HL-60 (cell line): ENCODE data around the gene PSTK.

Source experiments
- DNase-seq, 2 experiments: peaks; one replicate each; pipeline ENCODE4 v3.0.0-alpha.2; 2010 to 2020; ENCODE audit warnings: low read depth in 1 of 2, low spot score in 1 of 2
- H3K27ac ChIP-seq: fragments of 250-450 bp; sonication (Bioruptor Pico); replicated peaks from 2 replicates; pipeline ENCODE4 v1.5.1; 2020; ENCODE audit warnings: mild to moderate bottlenecking, moderate library complexity
- H3K27me3 ChIP-seq: fragments of 250-450 bp; sonication (Bioruptor Pico); 2 replicates; pipeline ENCODE4 v1.5.1; 2021; ENCODE audit warnings: mild to moderate bottlenecking, moderate library complexity; ENCODE audit not compliant: insufficient read depth, poor library complexity, severe bottlenecking
- H3K4me3 ChIP-seq: replicated peaks from 2 replicates; pipeline ENCODE4 v1.5.1; 2011; ENCODE audit warnings: mild to moderate bottlenecking, control low read depth, low read length; ENCODE audit not compliant: insufficient read depth
- CTCF ChIP-seq: IDR thresholded peaks from one replicate; pipeline ENCODE4 v1.5.1; 2011; ENCODE audit warnings: low read length, control low read depth, inconsistent platforms; ENCODE audit not compliant: insufficient read depth
- POLR2AphosphoS5 ChIP-seq: IDR thresholded peaks from 2 replicates; pipeline ENCODE4 v1.6.1; 2012; ENCODE audit warnings: low read depth
- SPI1 ChIP-seq: IDR thresholded peaks from 2 replicates; pipeline ENCODE4 v1.6.1; 2012; ENCODE audit warnings: low read depth, mild to moderate bottlenecking, borderline replicate concordance
- TF ChIP-seq, protein P1 (sequence below): IDR thresholded peaks from 2 replicates; pipeline ENCODE4 v1.6.1; 2012; ENCODE audit warnings: low read depth; ENCODE audit not compliant: insufficient replicate concordance

Gene PSTK

DNA sequence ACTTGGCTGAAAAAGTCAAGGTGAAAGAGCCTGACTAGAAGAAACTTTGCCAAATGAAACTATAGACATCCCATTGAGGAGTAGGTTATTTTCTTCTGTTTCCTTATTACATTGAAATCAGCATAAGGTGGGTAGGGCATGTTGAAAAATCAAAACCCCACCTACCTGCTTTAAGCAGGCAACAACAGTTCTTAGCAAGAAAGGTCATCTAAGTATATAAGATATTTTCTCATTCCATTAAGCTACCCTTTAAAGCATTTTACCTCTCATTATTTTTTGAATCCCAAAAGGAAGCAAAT lies 59.4 kb downstream of the PSTK start:
- no peak overlapping the region for H3K27ac ChIP-seq
- H3K4me3 ChIP-seq, result no peak overlapping the region

More for the DNA sequence above, 59.4 kb downstream of the PSTK start:
- H3K27me3 ChIP-seq, result no peaks in the 10 kb centered on the region
- DNase-seq, result no peak
- TF ChIP-seq, protein P1, sequence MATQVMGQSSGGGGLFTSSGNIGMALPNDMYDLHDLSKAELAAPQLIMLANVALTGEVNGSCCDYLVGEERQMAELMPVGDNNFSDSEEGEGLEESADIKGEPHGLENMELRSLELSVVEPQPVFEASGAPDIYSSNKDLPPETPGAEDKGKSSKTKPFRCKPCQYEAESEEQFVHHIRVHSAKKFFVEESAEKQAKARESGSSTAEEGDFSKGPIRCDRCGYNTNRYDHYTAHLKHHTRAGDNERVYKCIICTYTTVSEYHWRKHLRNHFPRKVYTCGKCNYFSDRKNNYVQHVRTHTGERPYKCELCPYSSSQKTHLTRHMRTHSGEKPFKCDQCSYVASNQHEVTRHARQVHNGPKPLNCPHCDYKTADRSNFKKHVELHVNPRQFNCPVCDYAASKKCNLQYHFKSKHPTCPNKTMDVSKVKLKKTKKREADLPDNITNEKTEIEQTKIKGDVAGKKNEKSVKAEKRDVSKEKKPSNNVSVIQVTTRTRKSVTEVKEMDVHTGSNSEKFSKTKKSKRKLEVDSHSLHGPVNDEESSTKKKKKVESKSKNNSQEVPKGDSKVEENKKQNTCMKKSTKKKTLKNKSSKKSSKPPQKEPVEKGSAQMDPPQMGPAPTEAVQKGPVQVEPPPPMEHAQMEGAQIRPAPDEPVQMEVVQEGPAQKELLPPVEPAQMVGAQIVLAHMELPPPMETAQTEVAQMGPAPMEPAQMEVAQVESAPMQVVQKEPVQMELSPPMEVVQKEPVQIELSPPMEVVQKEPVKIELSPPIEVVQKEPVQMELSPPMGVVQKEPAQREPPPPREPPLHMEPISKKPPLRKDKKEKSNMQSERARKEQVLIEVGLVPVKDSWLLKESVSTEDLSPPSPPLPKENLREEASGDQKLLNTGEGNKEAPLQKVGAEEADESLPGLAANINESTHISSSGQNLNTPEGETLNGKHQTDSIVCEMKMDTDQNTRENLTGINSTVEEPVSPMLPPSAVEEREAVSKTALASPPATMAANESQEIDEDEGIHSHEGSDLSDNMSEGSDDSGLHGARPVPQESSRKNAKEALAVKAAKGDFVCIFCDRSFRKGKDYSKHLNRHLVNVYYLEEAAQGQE, result no peak
- TF ChIP-seq POLR2AphosphoS5 (no peak), SPI1 (no peak), CTCF (no peak)
